ENCODE measurements around the gene KCNA1. TPM values are rescaled to one million over a fixed set of nuclear protein-coding genes. Genes with fewer than 3 reads are reported as not detected.

The KCNA1 gene
- total RNA-seq, 1 experiment from 2014 or later: not detected

GRCh38 chr12:4954621-4955354 is 45.1 kb downstream of the KCNA1 start:
- ChIA-PET POLR2A (ENCODE audit: unreplicated experiment) (no interaction called here), CTCF (no interaction called here)
- no peak overlapping the region for H3K27ac ChIP-seq (ENCODE audit: low read length)
- no peak overlapping the region for H2AFZ ChIP-seq (ENCODE audit: low read length)
- DNase-seq (no peak), ATAC-seq (no peak)
- intact Hi-C loops (cut with micrococcal nuclease): no loop called here
- no peaks in the 10 kb centered on the region for H3K9me3 ChIP-seq (ENCODE audit: low read length)
- no peaks in the 10 kb centered on the region for H3K79me2 ChIP-seq (ENCODE audit: low read length)
- TF ChIP-seq EZH2phosphoT487 (IDR thresholded peaks at IDR 0.05; ENCODE audit: borderline replicate concordance, low read length): no peak
- TF ChIP-seq, protein P1, sequence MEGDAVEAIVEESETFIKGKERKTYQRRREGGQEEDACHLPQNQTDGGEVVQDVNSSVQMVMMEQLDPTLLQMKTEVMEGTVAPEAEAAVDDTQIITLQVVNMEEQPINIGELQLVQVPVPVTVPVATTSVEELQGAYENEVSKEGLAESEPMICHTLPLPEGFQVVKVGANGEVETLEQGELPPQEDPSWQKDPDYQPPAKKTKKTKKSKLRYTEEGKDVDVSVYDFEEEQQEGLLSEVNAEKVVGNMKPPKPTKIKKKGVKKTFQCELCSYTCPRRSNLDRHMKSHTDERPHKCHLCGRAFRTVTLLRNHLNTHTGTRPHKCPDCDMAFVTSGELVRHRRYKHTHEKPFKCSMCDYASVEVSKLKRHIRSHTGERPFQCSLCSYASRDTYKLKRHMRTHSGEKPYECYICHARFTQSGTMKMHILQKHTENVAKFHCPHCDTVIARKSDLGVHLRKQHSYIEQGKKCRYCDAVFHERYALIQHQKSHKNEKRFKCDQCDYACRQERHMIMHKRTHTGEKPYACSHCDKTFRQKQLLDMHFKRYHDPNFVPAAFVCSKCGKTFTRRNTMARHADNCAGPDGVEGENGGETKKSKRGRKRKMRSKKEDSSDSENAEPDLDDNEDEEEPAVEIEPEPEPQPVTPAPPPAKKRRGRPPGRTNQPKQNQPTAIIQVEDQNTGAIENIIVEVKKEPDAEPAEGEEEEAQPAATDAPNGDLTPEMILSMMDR (conservative IDR thresholded peaks at IDR 0.05; ENCODE audit: low read depth, low read length): no peak
- TF ChIP-seq EZH2 (IDR thresholded peaks at IDR 0.05; ENCODE audit: low read length, unreplicated experiment): no peak
- peaks cover 32% of the 10 kb centered on the region for H3K27me3 ChIP-seq (ENCODE audit: low read length)
- H4K20me1 ChIP-seq (ENCODE audit: low read length): no peaks in the 10 kb centered on the region
- H3F3A ChIP-seq (ENCODE audit: low read length, unreplicated experiment): no peaks in the 10 kb centered on the region
- H3K9me2 ChIP-seq (replicated peaks; ENCODE audit: low read length): no peaks in the 10 kb centered on the region
- no peak overlapping the region for H3K4me3 ChIP-seq (ENCODE audit: low read length)
- BruUV-seq (replicated peaks): no TSS peak
- H3K4me1 ChIP-seq (ENCODE audit: insufficient read depth, low read length): no peaks in the 10 kb centered on the region
- H3K36me3 ChIP-seq (ENCODE audit: low read depth, low read length): no peaks in the 10 kb centered on the region
- H3K9ac ChIP-seq (ENCODE audit: low read length): no peak overlapping the region
- no peak overlapping the region for H3K4me2 ChIP-seq (ENCODE audit: low read length)

- Histone ChIP-seq H3K4me2 (ENCODE audit: low read length) (no peak overlapping the region), H3K9me2 (replicated peaks; ENCODE audit: low read length) (no peaks in the 10 kb centered on the region), H3K36me3 (ENCODE audit: low read depth, low read length) (no peaks in the 10 kb centered on the region), H3K27me3 (ENCODE audit: low read length) (peaks cover 30% of the 10 kb centered on the region), H3K27ac (ENCODE audit: low read length) (no peak overlapping the region), H2AFZ (ENCODE audit: low read length) (no peak overlapping the region), H3K4me3 (ENCODE audit: low read length) (no peak overlapping the region), H3K79me2 (ENCODE audit: low read length) (no peaks in the 10 kb centered on the region), H3F3A (ENCODE audit: low read length, unreplicated experiment) (no peaks in the 10 kb centered on the region), H4K20me1 (ENCODE audit: low read length) (no peaks in the 10 kb centered on the region), H3K4me1 (ENCODE audit: insufficient read depth, low read length) (no peaks in the 10 kb centered on the region), H3K9ac (ENCODE audit: low read length) (no peak overlapping the region), H3K9me3 (ENCODE audit: low read length) (no peaks in the 10 kb centered on the region)
- POLR2A ChIA-PET (ENCODE audit: unreplicated experiment): no interaction called here
- DNase-seq: no peak
- CTCF ChIA-PET: no interaction called here
- intact Hi-C loops (cut with micrococcal nuclease): no loop called here
- no peak for TF ChIP-seq EZH2phosphoT487 (IDR thresholded peaks at IDR 0.05; ENCODE audit: borderline replicate concordance, low read length)
- TF ChIP-seq EZH2 (IDR thresholded peaks at IDR 0.05; ENCODE audit: low read length, unreplicated experiment): no peak
- TF ChIP-seq, protein P1 (conservative IDR thresholded peaks at IDR 0.05; ENCODE audit: low read depth, low read length): no peak
- no TSS peak for BruUV-seq (replicated peaks)
- ATAC-seq: no peak
These were observed 46.3 kb downstream of the KCNA1 start for GRCh38 chr12:4956054-4956453.

GRCh38 chr12:4956968-4957367 is 47.3 kb downstream of the KCNA1 start:
- H3K9me3 ChIP-seq (ENCODE audit: low read length): no peaks in the 10 kb centered on the region
- peaks cover 21% of the 10 kb centered on the region for H3K27me3 ChIP-seq (ENCODE audit: low read length)
- TF ChIP-seq, protein P1 (conservative IDR thresholded peaks at IDR 0.05; ENCODE audit: low read depth, low read length): no peak
- no peak for TF ChIP-seq EZH2 (IDR thresholded peaks at IDR 0.05; ENCODE audit: low read length, unreplicated experiment)
- TF ChIP-seq EZH2phosphoT487 (IDR thresholded peaks at IDR 0.05; ENCODE audit: borderline replicate concordance, low read length): no peak
- DNase-seq (no peak), ATAC-seq (no peak)
- H3K27ac ChIP-seq (ENCODE audit: low read length): no peak overlapping the region
- no peak overlapping the region for H2AFZ ChIP-seq (ENCODE audit: low read length)
- POLR2A ChIA-PET (ENCODE audit: unreplicated experiment): no interaction called here
- no peaks in the 10 kb centered on the region for H3K36me3 ChIP-seq (ENCODE audit: low read depth, low read length)
- CTCF ChIA-PET: no interaction called here
- no peak overlapping the region for H3K4me2 ChIP-seq (ENCODE audit: low read length)
- no peak overlapping the region for H3K9ac ChIP-seq (ENCODE audit: low read length)
- BruUV-seq (replicated peaks): no TSS peak
- H3K79me2 ChIP-seq (ENCODE audit: low read length): no peaks in the 10 kb centered on the region
- H3F3A ChIP-seq (ENCODE audit: low read length, unreplicated experiment): no peaks in the 10 kb centered on the region
- no peaks in the 10 kb centered on the region for H3K4me1 ChIP-seq (ENCODE audit: insufficient read depth, low read length)
- H3K9me2 ChIP-seq (replicated peaks; ENCODE audit: low read length): no peaks in the 10 kb centered on the region
- intact Hi-C loops (cut with micrococcal nuclease): no loop called here
- no peaks in the 10 kb centered on the region for H4K20me1 ChIP-seq (ENCODE audit: low read length)
- H3K4me3 ChIP-seq (ENCODE audit: low read length): no peak overlapping the region

All from PC-3 (cell line).